ENCODE data around the gene VPS37C. TPM values are rescaled to one million over a fixed set of nuclear protein-coding genes. Genes with fewer than 3 reads are reported as not detected.

Gene VPS37C
- total RNA-seq, 1 donor from 2014 or later = 19.6 TPM

DNA sequence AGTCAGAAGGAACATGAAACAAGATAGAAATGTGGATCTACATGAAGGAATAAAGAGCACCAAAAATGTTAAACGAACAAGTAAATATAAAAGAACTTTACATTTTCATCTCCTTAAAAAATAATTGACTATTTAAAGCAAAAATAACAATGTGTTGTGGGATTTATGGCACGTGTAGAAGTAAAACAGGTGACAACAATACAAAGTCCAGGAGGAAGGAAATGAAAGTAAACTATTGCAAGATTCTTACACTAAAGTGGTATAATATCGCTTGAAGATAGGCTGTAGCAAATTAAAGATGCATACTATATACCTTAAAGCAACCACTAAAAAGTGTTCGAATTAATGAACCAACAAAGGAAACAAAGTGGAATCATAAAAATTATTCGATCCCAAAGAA lies 5.5 kb downstream of the VPS37C start:
- Mint-ChIP-seq H3K4me1 (ENCODE audit: low read depth) (peaks cover 56% of the 10 kb centered on the region), H3K9me3 (ENCODE audit: low read depth) (peaks cover 22% of the 10 kb centered on the region), H3K4me3 (ENCODE audit: unreplicated experiment) (no peak overlapping the region), H3K36me3 (ENCODE audit: low read depth) (peaks cover 12% of the 10 kb centered on the region), H3K27me3 (ENCODE audit: low read depth) (no peaks in the 10 kb centered on the region), H3K27ac (ENCODE audit: unreplicated experiment) (no peak overlapping the region)
- no peak for DNase-seq (ENCODE audit: low spot score)
- TF ChIP-seq, protein P1, sequence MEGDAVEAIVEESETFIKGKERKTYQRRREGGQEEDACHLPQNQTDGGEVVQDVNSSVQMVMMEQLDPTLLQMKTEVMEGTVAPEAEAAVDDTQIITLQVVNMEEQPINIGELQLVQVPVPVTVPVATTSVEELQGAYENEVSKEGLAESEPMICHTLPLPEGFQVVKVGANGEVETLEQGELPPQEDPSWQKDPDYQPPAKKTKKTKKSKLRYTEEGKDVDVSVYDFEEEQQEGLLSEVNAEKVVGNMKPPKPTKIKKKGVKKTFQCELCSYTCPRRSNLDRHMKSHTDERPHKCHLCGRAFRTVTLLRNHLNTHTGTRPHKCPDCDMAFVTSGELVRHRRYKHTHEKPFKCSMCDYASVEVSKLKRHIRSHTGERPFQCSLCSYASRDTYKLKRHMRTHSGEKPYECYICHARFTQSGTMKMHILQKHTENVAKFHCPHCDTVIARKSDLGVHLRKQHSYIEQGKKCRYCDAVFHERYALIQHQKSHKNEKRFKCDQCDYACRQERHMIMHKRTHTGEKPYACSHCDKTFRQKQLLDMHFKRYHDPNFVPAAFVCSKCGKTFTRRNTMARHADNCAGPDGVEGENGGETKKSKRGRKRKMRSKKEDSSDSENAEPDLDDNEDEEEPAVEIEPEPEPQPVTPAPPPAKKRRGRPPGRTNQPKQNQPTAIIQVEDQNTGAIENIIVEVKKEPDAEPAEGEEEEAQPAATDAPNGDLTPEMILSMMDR (IDR thresholded peaks at IDR 0.05) = no peak

DNA sequence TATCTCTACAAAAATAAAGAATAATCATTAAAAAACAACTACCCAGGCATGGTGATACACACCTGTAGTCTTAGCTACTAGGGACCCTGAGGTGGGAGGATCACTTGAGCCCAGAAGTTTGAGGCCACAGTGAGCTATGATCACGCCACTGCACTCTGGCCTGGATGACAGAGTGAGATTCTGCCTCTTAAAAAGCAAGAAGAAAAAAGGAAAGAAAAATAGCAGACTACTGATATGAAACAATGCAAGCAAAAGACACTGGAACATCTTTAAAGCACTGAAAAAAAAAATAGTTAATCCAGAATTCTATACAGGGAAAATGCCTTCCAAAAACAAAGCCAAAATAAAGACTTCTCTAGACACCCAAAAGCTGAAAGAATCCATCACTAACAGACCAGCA lies 5.9 kb downstream of the VPS37C start:
- Mint-ChIP-seq H3K27ac (ENCODE audit: unreplicated experiment) (no peak overlapping the region), H3K9me3 (ENCODE audit: low read depth) (peaks cover 22% of the 10 kb centered on the region), H3K4me3 (ENCODE audit: unreplicated experiment) (no peak overlapping the region), H3K27me3 (ENCODE audit: low read depth) (no peaks in the 10 kb centered on the region), H3K36me3 (ENCODE audit: low read depth) (peaks cover 12% of the 10 kb centered on the region), H3K4me1 (ENCODE audit: low read depth) (peaks cover 54% of the 10 kb centered on the region)
- DNase-seq (ENCODE audit: low spot score) = no peak
- TF ChIP-seq, protein P1 (IDR thresholded peaks at IDR 0.05) = no peak

DNA sequence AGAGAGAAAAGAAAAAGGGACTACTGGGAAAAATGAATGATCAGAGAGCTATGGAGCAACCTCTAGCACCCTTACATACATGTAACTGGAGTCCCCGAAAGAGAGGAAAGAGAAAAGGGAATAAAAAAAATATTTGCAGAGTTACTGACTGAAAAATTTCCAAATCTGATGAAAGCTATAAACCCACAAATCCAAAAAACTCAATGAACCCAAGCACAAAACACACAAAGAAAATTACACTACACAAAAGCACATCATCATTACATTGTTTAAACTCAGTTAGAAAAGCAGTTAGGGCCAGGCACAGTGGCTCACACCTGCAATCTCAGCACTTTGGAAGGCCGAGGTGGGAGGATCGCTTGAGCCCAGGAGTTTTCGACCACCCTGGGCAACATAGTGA lies 6.7 kb downstream of the VPS37C start:
- peaks cover 12% of the 10 kb centered on the region for H3K36me3 Mint-ChIP-seq (ENCODE audit: low read depth)
- TF ChIP-seq, protein P1 (IDR thresholded peaks at IDR 0.05) = no peak
- peaks cover 56% of the 10 kb centered on the region for H3K4me1 Mint-ChIP-seq (ENCODE audit: low read depth)
- H3K4me3 Mint-ChIP-seq (ENCODE audit: unreplicated experiment) = no peak overlapping the region
- H3K9me3 Mint-ChIP-seq (ENCODE audit: low read depth) = peaks cover 22% of the 10 kb centered on the region
- H3K27me3 Mint-ChIP-seq (ENCODE audit: low read depth) = no peaks in the 10 kb centered on the region
- DNase-seq (ENCODE audit: low spot score) = no peak
- peak overlapping the region; percentile 93 for H3K27ac Mint-ChIP-seq (ENCODE audit: unreplicated experiment)

DNA sequence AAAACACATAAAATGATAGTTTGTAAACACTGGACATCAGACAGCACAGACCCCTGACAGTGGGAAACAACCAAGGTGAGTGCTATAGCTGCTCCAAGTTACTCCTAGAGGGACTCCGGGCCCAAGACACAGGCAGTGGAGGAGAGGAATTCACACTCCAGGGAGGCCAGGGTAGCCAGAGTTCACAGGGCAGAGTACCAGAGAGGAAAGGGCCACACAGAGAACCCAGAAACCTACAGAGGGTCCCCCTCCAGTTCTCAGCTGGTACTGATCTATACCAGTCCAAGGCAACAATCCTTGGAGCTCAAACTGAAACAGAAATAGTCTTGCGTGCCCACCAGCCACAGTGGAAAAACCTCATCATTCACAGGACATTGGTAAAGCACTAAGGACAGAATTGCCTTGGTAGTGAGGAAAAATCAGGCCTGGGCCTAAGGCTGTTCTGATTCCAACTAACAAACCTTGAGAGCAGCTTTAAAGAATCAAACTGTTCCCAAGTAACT lies 7.6 kb downstream of the VPS37C start:
- Mint-ChIP-seq H3K27me3 (ENCODE audit: low read depth) (no peaks in the 10 kb centered on the region), H3K4me1 (ENCODE audit: low read depth) (peaks cover 54% of the 10 kb centered on the region), H3K4me3 (ENCODE audit: unreplicated experiment) (no peak overlapping the region), H3K9me3 (ENCODE audit: low read depth) (peaks cover 22% of the 10 kb centered on the region), H3K36me3 (ENCODE audit: low read depth) (peaks cover 12% of the 10 kb centered on the region), H3K27ac (ENCODE audit: unreplicated experiment) (peak overlapping the region; percentile 93)
- DNase-seq (ENCODE audit: low spot score) = no peak
- TF ChIP-seq, protein P1 (IDR thresholded peaks at IDR 0.05) = peak; percentile 14

DNA sequence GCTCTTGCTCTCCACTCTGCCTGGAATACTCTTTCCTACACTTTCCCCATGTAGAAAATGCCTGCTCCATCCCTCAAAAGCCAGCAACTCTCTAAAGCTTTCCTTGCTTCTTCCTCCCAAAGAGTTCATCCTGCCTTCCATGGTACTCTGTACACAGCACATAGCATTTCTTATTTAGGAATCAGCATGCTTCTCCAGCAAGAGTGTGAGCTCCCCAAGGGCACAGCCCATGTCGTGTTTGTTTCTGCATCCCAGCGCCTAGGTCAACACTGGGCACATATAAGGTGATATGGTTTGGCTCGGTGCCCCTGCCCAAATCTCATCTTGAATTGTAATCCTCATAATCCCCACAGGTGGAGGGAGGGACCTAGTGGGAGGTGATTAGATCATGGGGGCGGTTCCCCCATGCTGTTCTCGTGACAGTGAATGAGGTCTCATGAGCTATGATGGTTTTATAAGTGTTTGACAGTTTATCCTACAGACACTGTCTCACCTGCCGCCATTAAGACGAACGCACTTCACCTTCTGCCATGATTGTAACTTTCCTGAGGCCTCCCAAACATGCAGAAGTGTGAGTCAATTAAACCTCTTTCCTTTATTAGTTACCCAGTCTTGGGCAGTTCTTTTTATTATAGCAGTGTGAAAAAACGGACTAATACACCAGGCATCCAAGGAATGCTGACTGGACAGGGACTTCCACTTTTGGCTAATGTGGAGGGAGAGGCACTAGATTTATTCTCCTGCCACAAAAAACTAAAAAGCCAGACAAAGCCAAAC lies 8.2 kb downstream of the VPS37C start:
- no peak for DNase-seq (ENCODE audit: low spot score)

More for the DNA sequence above, 8.2 kb downstream of the VPS37C start:
- no peaks in the 10 kb centered on the region for H3K27me3 Mint-ChIP-seq (ENCODE audit: low read depth)
- H3K27ac Mint-ChIP-seq (ENCODE audit: unreplicated experiment) = peak overlapping the region; percentile 93
- H3K9me3 Mint-ChIP-seq (ENCODE audit: low read depth) = peaks cover 22% of the 10 kb centered on the region
- peaks cover 12% of the 10 kb centered on the region for H3K36me3 Mint-ChIP-seq (ENCODE audit: low read depth)
- TF ChIP-seq, protein P1 (IDR thresholded peaks at IDR 0.05) = no peak
- H3K4me1 Mint-ChIP-seq (ENCODE audit: low read depth) = peaks cover 56% of the 10 kb centered on the region
- peak overlapping the region; percentile 5 for H3K4me3 Mint-ChIP-seq (ENCODE audit: unreplicated experiment)

Measured in chondrocyte (in vitro differentiated cells).